AG10803 (cell line): Measurements from ENCODE around the gene APIP.

Experiments used
- DNase-seq: peaks from one replicate; pipeline ENCODE4 v3.0.0; 2010; ENCODE audit warnings: low read depth
- H3K4me3 ChIP-seq: 2 replicates; pipeline ENCODE4 v1.5.1; 2011; ENCODE audit warnings: mild to moderate bottlenecking, low read length, control low read depth
- TF ChIP-seq, protein P1 (sequence below): conservative IDR thresholded peaks from 2 replicates; pipeline ENCODE4 v1.5.1; 2011; ENCODE audit warnings: mild to moderate bottlenecking, low read length, control low read depth, inconsistent platforms

The APIP gene

DNA sequence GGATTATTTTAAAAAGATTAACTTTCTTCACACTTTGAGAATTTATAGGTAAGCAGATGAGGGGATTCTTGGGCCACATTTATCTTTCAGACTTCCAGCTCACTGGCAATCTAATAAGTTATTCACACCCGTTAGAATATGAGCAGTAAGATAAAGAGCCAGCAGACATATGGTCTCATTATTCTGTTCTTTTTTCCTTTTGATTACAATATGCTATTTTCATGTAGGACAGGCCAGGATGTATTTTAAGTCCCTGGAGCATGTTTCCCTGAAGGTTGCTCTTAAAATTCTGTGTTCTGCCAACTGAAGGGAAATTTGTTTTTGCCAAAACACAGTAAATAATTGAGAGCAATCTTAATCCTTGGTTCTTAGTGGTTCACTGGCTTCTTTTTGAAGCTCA lies 22.4 kb upstream of the APIP start:
- TF ChIP-seq, protein P1, sequence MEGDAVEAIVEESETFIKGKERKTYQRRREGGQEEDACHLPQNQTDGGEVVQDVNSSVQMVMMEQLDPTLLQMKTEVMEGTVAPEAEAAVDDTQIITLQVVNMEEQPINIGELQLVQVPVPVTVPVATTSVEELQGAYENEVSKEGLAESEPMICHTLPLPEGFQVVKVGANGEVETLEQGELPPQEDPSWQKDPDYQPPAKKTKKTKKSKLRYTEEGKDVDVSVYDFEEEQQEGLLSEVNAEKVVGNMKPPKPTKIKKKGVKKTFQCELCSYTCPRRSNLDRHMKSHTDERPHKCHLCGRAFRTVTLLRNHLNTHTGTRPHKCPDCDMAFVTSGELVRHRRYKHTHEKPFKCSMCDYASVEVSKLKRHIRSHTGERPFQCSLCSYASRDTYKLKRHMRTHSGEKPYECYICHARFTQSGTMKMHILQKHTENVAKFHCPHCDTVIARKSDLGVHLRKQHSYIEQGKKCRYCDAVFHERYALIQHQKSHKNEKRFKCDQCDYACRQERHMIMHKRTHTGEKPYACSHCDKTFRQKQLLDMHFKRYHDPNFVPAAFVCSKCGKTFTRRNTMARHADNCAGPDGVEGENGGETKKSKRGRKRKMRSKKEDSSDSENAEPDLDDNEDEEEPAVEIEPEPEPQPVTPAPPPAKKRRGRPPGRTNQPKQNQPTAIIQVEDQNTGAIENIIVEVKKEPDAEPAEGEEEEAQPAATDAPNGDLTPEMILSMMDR, result no peak

DNA sequence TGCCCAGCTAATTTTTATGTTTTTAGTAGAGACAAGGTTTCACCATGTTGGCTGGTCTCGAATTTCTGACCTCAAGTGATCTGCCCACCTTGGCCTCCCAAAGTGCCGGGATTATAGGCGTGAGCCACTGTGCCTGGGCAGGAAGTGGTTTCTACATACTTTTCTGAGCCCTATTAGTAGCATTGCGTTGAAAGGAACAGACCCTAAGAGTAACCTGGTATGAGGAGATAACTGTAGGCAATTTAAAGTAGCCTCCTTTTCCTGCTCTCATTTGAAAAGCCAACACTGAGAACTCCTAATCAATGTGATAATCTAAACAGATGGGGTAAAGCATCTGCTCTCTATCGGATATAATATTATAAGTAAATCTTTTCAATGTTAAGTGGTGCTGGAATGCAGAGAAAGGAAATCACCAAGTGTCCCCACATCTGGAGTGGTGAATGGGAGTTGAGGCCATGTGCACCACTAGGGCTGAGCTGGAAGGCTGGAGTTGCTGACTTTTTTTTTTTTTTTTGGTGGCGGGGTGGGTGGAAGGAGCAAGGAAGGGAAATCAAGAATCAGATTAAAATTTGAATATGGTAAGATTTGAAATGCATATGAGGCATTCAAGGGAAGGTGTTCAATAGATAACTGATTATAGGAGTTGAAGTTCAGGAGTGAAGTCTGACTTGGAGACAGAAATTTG lies 20.9 kb upstream of the APIP start:
- TF ChIP-seq, protein P1, result no peak
- no peak overlapping the region for H3K4me3 ChIP-seq
- no peak for DNase-seq

More for the DNA sequence above, 22.4 kb upstream of the APIP start:
- no peak overlapping the region for H3K4me3 ChIP-seq
- DNase-seq, result no peak

DNA sequence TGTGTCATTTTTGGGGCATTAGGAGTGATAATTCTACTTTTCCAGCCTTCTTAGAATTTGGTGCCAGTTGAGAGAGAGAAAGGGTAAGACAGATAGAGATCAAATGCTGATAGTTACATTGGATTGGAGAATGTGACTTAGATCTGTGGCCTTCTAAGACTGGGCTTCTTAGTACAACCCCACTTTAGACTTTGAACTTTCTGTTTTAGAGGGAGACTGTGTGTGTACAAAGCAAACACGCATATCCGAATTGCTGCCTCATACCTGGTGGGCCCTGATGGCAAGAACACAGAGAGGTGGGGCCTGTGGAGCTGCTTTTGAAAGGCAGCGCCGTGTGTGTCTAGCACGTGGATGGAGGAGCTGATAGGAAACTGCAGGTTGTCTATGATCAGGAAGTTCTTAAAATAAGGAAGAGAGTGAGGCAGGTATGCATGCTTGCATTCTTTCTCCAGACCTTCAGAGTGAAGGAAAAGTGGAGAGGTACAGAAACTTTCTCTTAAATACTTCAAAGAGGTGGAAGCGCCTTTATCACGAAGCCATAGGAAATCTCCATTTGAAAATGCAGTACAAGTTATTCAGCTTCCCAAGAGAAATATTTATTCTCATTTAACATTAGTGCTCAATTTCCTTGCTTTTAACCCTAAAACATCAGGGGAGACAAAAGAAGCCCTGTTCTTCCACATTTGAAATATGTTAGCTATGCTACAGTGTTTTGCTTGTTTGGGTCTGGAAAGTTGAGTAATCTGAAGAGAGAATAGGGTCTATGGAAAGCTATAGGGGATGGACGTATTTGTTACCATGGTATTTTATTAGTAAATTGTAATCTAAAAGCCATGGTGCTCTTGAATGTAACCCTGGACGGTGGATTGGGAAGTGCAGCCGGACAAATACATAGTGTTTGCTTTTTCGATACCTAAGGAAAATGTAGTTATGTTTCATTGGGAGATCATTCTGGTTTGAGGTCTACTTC lies 13.9 kb upstream of the APIP start:
- no peak for DNase-seq
- no peak overlapping the region for H3K4me3 ChIP-seq
- TF ChIP-seq, protein P1, result no peak

DNA sequence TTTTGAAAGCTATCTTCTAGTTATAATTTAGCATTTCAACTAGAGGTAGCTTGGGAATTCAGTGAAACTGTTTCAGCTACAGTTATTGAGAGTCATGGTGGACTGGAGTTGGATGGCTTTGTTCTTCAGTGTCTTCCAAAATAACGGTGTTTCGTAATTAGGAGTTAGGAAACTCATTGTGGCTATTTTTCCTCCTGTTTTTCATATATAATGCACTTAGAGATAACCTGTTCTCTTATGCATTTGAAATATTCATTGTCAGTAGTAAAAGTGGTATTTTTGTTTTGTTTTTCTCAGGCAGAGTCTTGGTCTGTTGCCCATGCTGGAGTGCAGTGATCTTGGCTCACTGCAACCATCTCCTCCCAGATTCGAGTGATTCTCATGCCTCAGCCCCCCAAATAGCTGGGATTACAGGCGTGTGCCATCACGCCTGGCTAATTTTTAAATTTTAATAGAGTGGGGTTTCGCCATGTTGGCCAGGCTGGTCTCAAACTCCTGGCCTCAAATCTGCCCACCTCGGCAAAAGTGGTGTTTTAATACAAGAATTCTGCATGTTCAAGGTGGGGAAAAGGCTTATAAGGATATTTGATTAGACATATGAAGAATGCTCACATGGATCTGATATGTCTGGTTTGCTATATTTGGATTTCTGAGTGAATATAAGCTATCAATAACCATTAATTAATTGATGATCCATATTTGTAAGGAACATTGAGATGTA lies 12.9 kb upstream of the APIP start:
- TF ChIP-seq, protein P1, result no peak
- no peak overlapping the region for H3K4me3 ChIP-seq
- DNase-seq, result peak; percentile 6

DNA sequence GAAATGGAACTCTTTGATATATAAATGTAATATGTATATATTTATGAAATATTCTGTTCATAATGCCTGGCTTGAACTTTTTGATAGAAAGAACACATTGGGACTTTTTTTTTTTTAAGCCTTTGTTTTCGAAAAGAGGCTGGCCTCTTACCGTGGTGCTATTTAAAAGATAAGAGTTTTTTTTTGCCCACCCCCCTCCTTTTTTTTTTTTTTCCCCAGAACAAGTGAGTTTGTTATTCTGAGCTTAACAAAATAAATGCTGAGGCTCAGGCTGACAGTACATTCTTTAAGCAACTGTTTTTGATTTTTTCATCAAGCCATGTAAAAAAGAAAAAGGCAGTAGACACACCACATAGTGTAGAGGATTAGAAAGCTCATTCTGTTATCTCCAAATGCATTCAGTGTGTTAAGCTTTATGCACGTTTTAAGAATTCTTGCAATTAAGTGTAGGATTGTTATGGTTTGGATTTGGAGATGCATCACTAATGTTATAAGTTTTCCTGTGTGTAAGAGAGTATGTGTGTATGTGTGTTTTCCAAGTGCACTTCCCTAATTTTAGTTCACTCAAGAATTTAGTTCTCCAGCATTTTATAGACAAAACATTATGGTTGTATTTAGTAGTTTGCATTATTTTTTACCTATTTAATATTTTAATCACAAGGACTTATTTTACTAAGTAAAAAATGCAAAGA lies 12.2 kb upstream of the APIP start:
- DNase-seq, result no peak
- TF ChIP-seq, protein P1, result no peak
- H3K4me3 ChIP-seq, result no peak overlapping the region

DNA sequence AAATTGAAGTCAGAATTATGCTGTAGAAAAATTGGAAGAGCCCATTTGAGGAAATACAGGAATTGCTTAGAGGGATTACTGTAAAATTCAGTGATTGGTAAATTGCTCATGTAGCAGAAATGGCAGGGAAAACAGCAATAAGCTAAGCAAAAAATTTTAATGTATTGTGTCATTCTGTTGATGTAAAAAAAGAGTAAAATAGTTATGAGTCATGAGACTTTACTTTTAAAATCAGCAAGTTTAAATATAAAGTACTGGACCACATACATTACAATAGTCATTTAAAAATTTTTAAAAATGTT lies 10.6 kb upstream of the APIP start:
- H3K4me3 ChIP-seq, result no peak overlapping the region
- TF ChIP-seq, protein P1, result no peak
- peak; percentile 16 for DNase-seq
